ENCODE measurements around the gene BUB1.
"Not testable (repeated sequence)": the region's sequence is repeated elsewhere in the genome, so short reads cannot be mapped to it uniquely, and the experiment has no call there.

BUB1 gene

GRCh38 chr2:110712737-110713136 lies 34.9 kb upstream of the BUB1 start:
- no peak overlapping the region for H3K4me3 ChIP-seq (ENCODE audit: low read depth, low read length)
- DNase-seq (ENCODE audit: low read depth, low spot score), result no peak
- TF ChIP-seq CTCF (IDR thresholded peaks at IDR 0.05; ENCODE audit: low read depth, low read length), result no peak
- in situ Hi-C loops (cut with HindIII; ENCODE audit: low sequenced_read_pairs), result no loop called here

GRCh38 chr2:110708455-110708854 lies 30.6 kb upstream of the BUB1 start:
- TF ChIP-seq CTCF (IDR thresholded peaks at IDR 0.05; ENCODE audit: low read depth, low read length), result no peak
- no peak overlapping the region for H3K4me3 ChIP-seq (ENCODE audit: low read depth, low read length)
- in situ Hi-C loops (cut with HindIII; ENCODE audit: low sequenced_read_pairs), result no loop called here
- no peak for DNase-seq (ENCODE audit: low read depth, low spot score)

DNA sequence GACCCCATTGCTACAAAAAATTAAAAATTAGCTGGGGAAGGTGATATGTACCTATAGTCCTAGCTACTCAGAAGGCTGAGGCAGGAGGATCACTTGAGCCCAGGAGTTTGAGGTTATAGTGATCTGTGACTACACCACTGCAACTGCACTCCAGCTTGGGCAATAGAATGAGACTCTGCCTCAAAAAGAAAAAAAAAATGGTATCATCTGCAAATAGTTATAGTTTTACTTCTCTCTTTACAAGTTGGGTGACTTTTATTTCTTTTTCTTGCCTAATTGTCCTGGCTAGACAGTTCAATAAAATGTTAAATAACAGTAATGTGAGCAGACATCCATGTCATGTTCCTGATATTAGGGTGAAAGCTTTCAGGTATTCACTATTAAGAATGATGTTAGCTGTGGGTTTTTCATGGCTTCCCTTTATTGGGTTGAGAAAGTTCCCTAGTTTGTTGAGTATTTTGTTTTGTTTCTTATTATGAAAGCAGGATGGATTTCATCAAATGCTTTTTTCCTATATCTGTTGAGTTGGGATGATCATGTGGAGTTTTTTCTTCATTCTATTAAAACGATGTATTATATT lies 29.6 kb upstream of the BUB1 start:
- no peak for DNase-seq (ENCODE audit: low read depth, low spot score)

GRCh38 chr2:110702514-110703380 lies 24.9 kb upstream of the BUB1 start:
- no peak overlapping the region for H3K4me3 ChIP-seq (ENCODE audit: low read depth, low read length)
- no peak for DNase-seq (ENCODE audit: low read depth, low spot score)
- TF ChIP-seq CTCF (IDR thresholded peaks at IDR 0.05; ENCODE audit: low read depth, low read length), result no peak
- in situ Hi-C loops (cut with HindIII; ENCODE audit: low sequenced_read_pairs), result no loop called here

More for the DNA sequence above, 29.6 kb upstream of the BUB1 start:
- no peak for TF ChIP-seq CTCF (IDR thresholded peaks at IDR 0.05; ENCODE audit: low read depth, low read length)
- in situ Hi-C loops (cut with HindIII; ENCODE audit: low sequenced_read_pairs), result no loop called here
- H3K4me3 ChIP-seq (ENCODE audit: low read depth, low read length), result no peak overlapping the region

- in situ Hi-C loops (cut with HindIII; ENCODE audit: low sequenced_read_pairs); H3K4me3 ChIP-seq (ENCODE audit: low read depth, low read length); DNase-seq (ENCODE audit: low read depth, low spot score): not testable (repeated sequence)
Observed at GRCh38 chr2:110698253-110698652, 20.4 kb upstream of the BUB1 start.

- in situ Hi-C loops (cut with HindIII; ENCODE audit: low sequenced_read_pairs); H3K4me3 ChIP-seq (ENCODE audit: low read depth, low read length); DNase-seq (ENCODE audit: low read depth, low spot score): not testable (repeated sequence)
Observed at GRCh38 chr2:110695146-110695898, 17.5 kb upstream of the BUB1 start.

GRCh38 chr2:110691612-110692258 lies 13.9 kb upstream of the BUB1 start:
- no peak overlapping the region for H3K4me3 ChIP-seq (ENCODE audit: low read depth, low read length)
- no peak for TF ChIP-seq CTCF (IDR thresholded peaks at IDR 0.05; ENCODE audit: low read depth, low read length)
- DNase-seq (ENCODE audit: low read depth, low spot score), result no peak
- in situ Hi-C loops (cut with HindIII; ENCODE audit: low sequenced_read_pairs), result no loop called here
